Lower leg skin (tissue), 4 donors: Measurements from ENCODE around the gene FOXO6. TPM values are rescaled to one million over a fixed set of nuclear protein-coding genes. Genes with fewer than 3 reads are reported as not detected.
A peak's percentile ranks its signal among the peaks of the same experiment; 100 is the strongest.

ENCODE experiments used
- DNase-seq, 2 donors: peaks; one replicate each; pipeline ENCODE4 v3.0.0-alpha.2; 2019; ENCODE audit warnings: low spot score in 2 of 2
- H3K4me3 ChIP-seq: fragments of 200-600 bp; sonication (generic); 2 replicates; pipeline ENCODE4 v1.5.1; 2017; ENCODE audit warnings: mild to moderate bottlenecking, low read depth; ENCODE audit not compliant: poor library complexity, severe bottlenecking
- POLR2A ChIP-seq, 2 donors: fragments of 450-650 bp; IDR thresholded peaks; one replicate each; pipeline ENCODE4 v1.6.1; 2016 to 2017; ENCODE audit warnings: antibody characterized with exemption in 2 of 2, mild to moderate bottlenecking in 1 of 2, moderate library complexity in 1 of 2
- WGBS, 2 donors: methylation state at CpG; one replicate each; pipeline ENCODE4 v1.1.5; 2018; 5-methylcytosine and 5-hydroxymethylcytosine counted together
- intact Hi-C: fragments of 100-400 bp; cut with DNase I; formaldehyde crosslinking; loops from one replicate; pipeline ENCODE4 v1.15.0; 2023; ENCODE audit warnings: low total_unique reads
- total RNA-seq, 4 donors: library from RNA; depleted of rRNA; stranded (reverse); fragments of >200 nt; gene quantifications; one replicate each; pipeline ENCODE4 v1.1.0, GENCODE V29; 2016
- TF ChIP-seq, protein P1 (sequence below), 3 donors: fragments of 450-650 bp; IDR thresholded peaks; one replicate each; pipeline ENCODE4 v1.5.1; 2016; ENCODE audit warnings: antibody characterized with exemption in 3 of 3, mild to moderate bottlenecking in 3 of 3, moderate library complexity in 2 of 3

FOXO6 gene
- total RNA-seq, 4 donors from 2014 or later, result 0.15 to 3.5 (median 1.5) TPM

DNA sequence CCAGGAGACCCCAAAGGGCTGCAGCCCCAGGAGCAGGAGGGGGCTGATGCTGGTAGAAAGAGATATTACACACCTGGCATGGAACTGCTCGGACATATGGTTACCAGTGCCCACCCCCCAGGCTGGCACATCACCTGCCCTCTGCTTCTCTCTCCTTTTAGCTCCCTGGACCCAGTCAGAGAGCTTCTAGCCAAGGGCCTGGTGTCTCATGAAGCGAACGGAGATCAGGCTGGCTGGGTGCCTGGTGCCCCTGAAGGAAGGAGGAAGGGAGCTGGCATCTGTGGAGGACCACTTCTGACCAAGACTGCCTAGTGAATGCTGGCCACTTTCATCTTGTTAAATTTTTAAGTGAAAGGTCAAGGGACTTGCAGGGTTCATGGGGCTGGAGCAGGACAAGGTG, 53.1 kb downstream of the FOXO6 start:
- WGBS, 2 donors, result 86 to 93% methylated on average over 3 of the region's 3 CpGs
- no peak overlapping the region for H3K4me3 ChIP-seq
- intact Hi-C loops, result no loop called here
- TF ChIP-seq, protein P1, sequence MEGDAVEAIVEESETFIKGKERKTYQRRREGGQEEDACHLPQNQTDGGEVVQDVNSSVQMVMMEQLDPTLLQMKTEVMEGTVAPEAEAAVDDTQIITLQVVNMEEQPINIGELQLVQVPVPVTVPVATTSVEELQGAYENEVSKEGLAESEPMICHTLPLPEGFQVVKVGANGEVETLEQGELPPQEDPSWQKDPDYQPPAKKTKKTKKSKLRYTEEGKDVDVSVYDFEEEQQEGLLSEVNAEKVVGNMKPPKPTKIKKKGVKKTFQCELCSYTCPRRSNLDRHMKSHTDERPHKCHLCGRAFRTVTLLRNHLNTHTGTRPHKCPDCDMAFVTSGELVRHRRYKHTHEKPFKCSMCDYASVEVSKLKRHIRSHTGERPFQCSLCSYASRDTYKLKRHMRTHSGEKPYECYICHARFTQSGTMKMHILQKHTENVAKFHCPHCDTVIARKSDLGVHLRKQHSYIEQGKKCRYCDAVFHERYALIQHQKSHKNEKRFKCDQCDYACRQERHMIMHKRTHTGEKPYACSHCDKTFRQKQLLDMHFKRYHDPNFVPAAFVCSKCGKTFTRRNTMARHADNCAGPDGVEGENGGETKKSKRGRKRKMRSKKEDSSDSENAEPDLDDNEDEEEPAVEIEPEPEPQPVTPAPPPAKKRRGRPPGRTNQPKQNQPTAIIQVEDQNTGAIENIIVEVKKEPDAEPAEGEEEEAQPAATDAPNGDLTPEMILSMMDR (IDR thresholded peaks at IDR 0.05), result no peak
- TF ChIP-seq POLR2A (IDR thresholded peaks at IDR 0.05), result no peak
- DNase-seq, result no peak

- WGBS, 2 donors, result 81 to 85% methylated on average over 7 of the region's 7 CpGs
Measured at GRCh38 chr1:41414716-41415306, 53.6 kb downstream of the FOXO6 start.

GRCh38 chr1:41416081-41416480, 54.8 kb downstream of the FOXO6 start:
- H3K4me3 ChIP-seq, result no peak overlapping the region
- intact Hi-C loops, result loop anchor here (5.0 kb wide), 2 partner anchors 134 to 149 kb away; no protein-coding TSS in a partner anchor
- WGBS, 2 donors, result 89 to 91% methylated on average over 5 of the region's 5 CpGs
- no peak for DNase-seq
- no peak for TF ChIP-seq POLR2A (IDR thresholded peaks at IDR 0.05)
- TF ChIP-seq, protein P1 (IDR thresholded peaks at IDR 0.05), result no peak

More at GRCh38 chr1:41414716-41415306, 53.6 kb downstream of the FOXO6 start:
- H3K4me3 ChIP-seq, result no peak overlapping the region
- no peak for TF ChIP-seq POLR2A (IDR thresholded peaks at IDR 0.05)
- TF ChIP-seq, protein P1 (IDR thresholded peaks at IDR 0.05), result no peak
- intact Hi-C loops, result loop anchor here (5.0 kb wide), 2 partner anchors 133 to 148 kb away; no protein-coding TSS in a partner anchor
- no peak for DNase-seq

GRCh38 chr1:41416552-41417334, 55.5 kb downstream of the FOXO6 start:
- intact Hi-C loops, result loop anchor here (5.0 kb wide), 2 partner anchors 134 to 149 kb away; no protein-coding TSS in a partner anchor
- TF ChIP-seq, protein P1 (IDR thresholded peaks at IDR 0.05), result peak in 1 of 3 donors; percentile 78
- no peak for TF ChIP-seq POLR2A (IDR thresholded peaks at IDR 0.05)
- 47 to 52% methylated on average over 18 of the region's 18 CpGs for WGBS, 2 donors
- no peak overlapping the region for H3K4me3 ChIP-seq
- peak in 1 of 2 donors; percentile 92 for DNase-seq

DNA sequence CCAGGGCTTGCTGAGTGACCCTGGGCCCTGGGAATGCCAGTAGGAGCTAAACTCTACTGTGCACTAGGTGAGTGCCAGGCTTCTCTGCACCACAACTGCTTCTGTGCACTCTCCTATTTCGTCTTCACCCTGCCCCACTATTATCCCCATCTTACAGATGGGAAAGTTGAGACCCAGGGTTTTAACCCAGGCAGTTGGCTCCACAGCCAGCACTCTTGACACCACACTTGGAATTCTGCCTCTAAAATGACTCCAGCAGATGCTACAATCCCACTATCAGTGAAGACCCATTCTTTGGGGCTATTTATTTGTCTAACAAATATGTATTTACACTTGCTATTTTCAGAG, 56.1 kb downstream of the FOXO6 start:
- no peak for DNase-seq
- WGBS, 2 donors, result 68 to 70% methylated on average over 1 of the region's 1 CpG
- intact Hi-C loops, result loop anchor here (5.0 kb wide), 2 partner anchors 135 to 150 kb away; no protein-coding TSS in a partner anchor
- no peak for TF ChIP-seq POLR2A (IDR thresholded peaks at IDR 0.05)
- TF ChIP-seq, protein P1 (IDR thresholded peaks at IDR 0.05), result no peak
- no peak overlapping the region for H3K4me3 ChIP-seq
